C4-2B (cell line): ENCODE measurements around the gene AGBL1.

Experiments
- H3K27ac ChIP-seq: fragments of 450-650 bp; 2 replicates; pipeline ENCODE4 v1.5.1; 2017
- CTCF ChIP-seq: fragments of 450-650 bp; conservative IDR thresholded peaks from 2 replicates; pipeline ENCODE4 v1.5.1; 2017; ENCODE audit warnings: mild to moderate bottlenecking
- ZFX ChIP-seq: fragments of 450-650 bp; IDR thresholded peaks from 2 replicates; pipeline ENCODE4 v1.6.1; 2017

Gene AGBL1

GRCh38 chr15:86540840-86541467, 461.3 kb downstream of the AGBL1 start:
- H3K27ac ChIP-seq, result no peak overlapping the region
- TF ChIP-seq ZFX (no peak), CTCF (no peak)

GRCh38 chr15:86541540-86541939, 461.9 kb downstream of the AGBL1 start:
- TF ChIP-seq CTCF, result no peak
- TF ChIP-seq ZFX, result no peak

GRCh38 chr15:86550075-86550474, 470.4 kb downstream of the AGBL1 start:
- H3K27ac ChIP-seq, result no peak overlapping the region

More at GRCh38 chr15:86541540-86541939, 461.9 kb downstream of the AGBL1 start:
- H3K27ac ChIP-seq, result no peak overlapping the region

GRCh38 chr15:86553108-86553507, 473.4 kb downstream of the AGBL1 start:
- TF ChIP-seq CTCF, result no peak
- TF ChIP-seq ZFX, result no peak
- no peak overlapping the region for H3K27ac ChIP-seq

More at GRCh38 chr15:86550075-86550474, 470.4 kb downstream of the AGBL1 start:
- TF ChIP-seq CTCF (no peak), ZFX (no peak)

- no peak overlapping the region for H3K27ac ChIP-seq
- TF ChIP-seq ZFX (no peak), CTCF (no peak)
These were observed 475.4 kb downstream of the AGBL1 start for GRCh38 chr15:86555098-86555497.

- TF ChIP-seq ZFX, result no peak
These were observed 476.3 kb downstream of the AGBL1 start for GRCh38 chr15:86555939-86556338.

GRCh38 chr15:86556396-86557017, 476.8 kb downstream of the AGBL1 start:
- TF ChIP-seq CTCF (no peak), ZFX (no peak)
- no peak overlapping the region for H3K27ac ChIP-seq

More at GRCh38 chr15:86555939-86556338, 476.3 kb downstream of the AGBL1 start:
- H3K27ac ChIP-seq, result no peak overlapping the region
